GM21529 (cell line): ENCODE data around the gene HSPA6.
"Not testable (repeated sequence)": the region's sequence is repeated elsewhere in the genome, so short reads cannot be mapped to it uniquely, and the experiment has no call there.

Experiments
- ATAC-seq: cut with Tn5 transposase; IDR thresholded peaks from one replicate; pipeline ENCODE4 v1.9.1; 2021; ENCODE audit not compliant: unreplicated experiment

The HSPA6 gene

GRCh38 chr1:161531986-161532643, 7.8 kb downstream of the HSPA6 start:
- ATAC-seq, result no peak

GRCh38 chr1:161532644-161533567, 8.6 kb downstream of the HSPA6 start:
- ATAC-seq, result not testable (repeated sequence)

GRCh38 chr1:161537068-161537669, 12.8 kb downstream of the HSPA6 start:
- ATAC-seq, result not testable (repeated sequence)

GRCh38 chr1:161538925-161539479, 14.7 kb downstream of the HSPA6 start:
- ATAC-seq, result not testable (repeated sequence)

- ATAC-seq, result peak; percentile 65
Observed at GRCh38 chr1:161539731-161540569, 15.6 kb downstream of the HSPA6 start.

- not testable (repeated sequence) for ATAC-seq
Observed at GRCh38 chr1:161540570-161540960, 16.2 kb downstream of the HSPA6 start.

- peak; percentile 67 for ATAC-seq
Observed at GRCh38 chr1:161542091-161542559, 17.8 kb downstream of the HSPA6 start.

- not testable (repeated sequence) for ATAC-seq
Observed at GRCh38 chr1:161543125-161543524, 18.8 kb downstream of the HSPA6 start.

- not testable (repeated sequence) for ATAC-seq
Observed at GRCh38 chr1:161545005-161545731, 20.8 kb downstream of the HSPA6 start.

GRCh38 chr1:161547995-161548741, 23.8 kb downstream of the HSPA6 start:
- ATAC-seq, result not testable (repeated sequence)

- ATAC-seq, result not testable (repeated sequence)
Observed at GRCh38 chr1:161548749-161549406, 24.5 kb downstream of the HSPA6 start.

GRCh38 chr1:161549652-161550051, 25.3 kb downstream of the HSPA6 start, which contains the start of gene FCGR3A:
Gene FCGR3A, minus strand, starts transcription at chr1:161549818. Its CDS starts 82 bp downstream, at chr1:161549736.
- ATAC-seq, result no peak

GRCh38 chr1:161550942-161551341, 26.6 kb downstream of the HSPA6 start:
- ATAC-seq, result not testable (repeated sequence)

- ATAC-seq, result not testable (repeated sequence)
Observed at GRCh38 chr1:161553631-161554030, 29.3 kb downstream of the HSPA6 start.

GRCh38 chr1:161554340-161554739, 30.0 kb downstream of the HSPA6 start:
- ATAC-seq, result not testable (repeated sequence)

- ATAC-seq, result not testable (repeated sequence)
Observed at GRCh38 chr1:161554815-161555417, 30.6 kb downstream of the HSPA6 start.

GRCh38 chr1:161556143-161556542, 31.8 kb downstream of the HSPA6 start:
- ATAC-seq, result not testable (repeated sequence)

- not testable (repeated sequence) for ATAC-seq
Observed at GRCh38 chr1:161556990-161557389, 32.6 kb downstream of the HSPA6 start.
